SW480 (cell line): ENCODE measurements around the gene BLOC1S3.
"Not testable (repeated sequence)": the region's sequence is repeated elsewhere in the genome, so short reads cannot be mapped to it uniquely, and the experiment has no call there.

ENCODE experiments used
- DNase-seq: peaks from one replicate; pipeline ENCODE4 v3.0.0-alpha.2; 2016; ENCODE audit warnings: low spot score

The BLOC1S3 gene

DNA sequence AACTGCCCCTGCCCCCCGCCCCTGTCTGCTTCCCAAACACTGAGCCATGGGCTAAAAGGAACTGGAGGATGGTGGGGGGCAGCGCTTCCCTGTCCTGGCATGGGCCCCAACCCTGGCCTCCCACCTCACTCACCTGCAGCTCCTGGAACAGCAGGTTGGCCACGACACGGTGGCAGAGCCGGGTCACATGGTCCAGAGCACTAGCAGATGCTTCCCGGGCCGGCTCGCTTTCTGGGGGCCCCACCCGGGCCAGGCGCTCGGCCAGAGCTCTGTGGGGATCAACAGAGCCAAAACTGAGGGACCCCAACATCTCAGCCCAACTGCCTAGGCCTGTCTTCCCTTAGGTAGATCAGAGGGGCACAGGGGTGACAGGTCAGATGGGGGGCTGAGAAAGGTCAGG, 46.1 kb downstream of the BLOC1S3 start:
- DNase-seq = no peak

DNA sequence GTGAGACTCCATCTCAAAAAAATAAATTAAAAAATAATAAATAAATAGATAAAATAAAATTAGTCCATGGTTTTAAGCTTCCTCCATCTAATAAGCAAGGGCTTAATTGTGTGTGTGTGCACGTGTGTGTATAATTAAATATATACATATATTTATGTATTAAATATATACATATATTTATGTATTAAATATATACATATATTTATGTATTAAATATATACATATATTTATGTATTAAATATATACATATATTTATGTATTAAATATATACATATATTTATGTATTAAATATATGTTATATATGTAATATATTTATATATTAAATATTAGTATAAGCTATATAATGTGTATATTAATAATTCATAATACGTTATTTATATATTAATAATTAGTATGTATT, 50.5 kb downstream of the BLOC1S3 start:
- DNase-seq = not testable (repeated sequence)
